HTERT RPE-1 (cell line): Measurements from ENCODE around the gene CREB3.

Experiments
- in situ Hi-C: fragments of 300-500 bp; cut with MboI; formaldehyde crosslinking; loops from 4 replicates; pipeline ENCODE4 v1.14.3; 2020; ENCODE audit warnings: low sequenced_read_pairs

The CREB3 gene

DNA sequence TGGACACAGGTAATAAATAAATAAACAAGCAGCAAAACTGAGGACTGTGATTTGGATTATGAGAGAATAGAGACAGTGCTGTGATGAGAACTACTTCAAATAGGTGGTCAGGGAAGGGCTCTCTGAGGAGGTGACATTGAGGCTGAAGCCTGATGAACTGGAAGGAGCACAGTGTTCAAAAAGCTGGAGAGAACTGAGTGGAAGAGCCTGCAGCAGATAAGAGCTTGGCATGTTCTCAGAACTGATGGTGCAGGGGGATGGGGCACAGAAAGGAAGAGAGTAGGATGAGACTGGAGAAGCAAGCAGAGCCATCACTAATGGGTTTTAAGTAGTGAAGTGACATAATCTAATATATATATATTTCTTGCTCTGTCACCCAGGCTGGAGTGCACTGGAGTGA, 31.5 kb upstream of the CREB3 start:
- in situ Hi-C loops = no loop called here

DNA sequence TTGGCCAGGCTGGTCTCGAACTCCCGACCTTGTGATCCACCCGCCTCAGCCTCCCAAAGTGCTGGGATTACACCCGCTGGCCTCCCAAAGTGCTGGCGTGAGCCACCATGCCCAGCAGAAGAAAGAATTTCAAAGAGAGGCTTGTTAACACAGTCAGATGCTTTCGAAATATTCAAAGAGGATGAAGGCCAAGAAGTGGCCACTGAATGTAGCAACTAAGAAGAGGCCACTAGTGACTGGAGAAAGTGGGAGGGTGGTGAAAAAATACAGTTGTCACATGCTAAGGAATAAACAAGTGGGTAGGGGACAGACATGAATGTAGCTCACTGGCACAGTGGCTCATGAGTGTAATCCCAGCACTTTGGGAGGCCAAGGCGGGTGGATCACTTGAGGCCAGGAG, 29.8 kb upstream of the CREB3 start:
- in situ Hi-C loops = no loop called here

DNA sequence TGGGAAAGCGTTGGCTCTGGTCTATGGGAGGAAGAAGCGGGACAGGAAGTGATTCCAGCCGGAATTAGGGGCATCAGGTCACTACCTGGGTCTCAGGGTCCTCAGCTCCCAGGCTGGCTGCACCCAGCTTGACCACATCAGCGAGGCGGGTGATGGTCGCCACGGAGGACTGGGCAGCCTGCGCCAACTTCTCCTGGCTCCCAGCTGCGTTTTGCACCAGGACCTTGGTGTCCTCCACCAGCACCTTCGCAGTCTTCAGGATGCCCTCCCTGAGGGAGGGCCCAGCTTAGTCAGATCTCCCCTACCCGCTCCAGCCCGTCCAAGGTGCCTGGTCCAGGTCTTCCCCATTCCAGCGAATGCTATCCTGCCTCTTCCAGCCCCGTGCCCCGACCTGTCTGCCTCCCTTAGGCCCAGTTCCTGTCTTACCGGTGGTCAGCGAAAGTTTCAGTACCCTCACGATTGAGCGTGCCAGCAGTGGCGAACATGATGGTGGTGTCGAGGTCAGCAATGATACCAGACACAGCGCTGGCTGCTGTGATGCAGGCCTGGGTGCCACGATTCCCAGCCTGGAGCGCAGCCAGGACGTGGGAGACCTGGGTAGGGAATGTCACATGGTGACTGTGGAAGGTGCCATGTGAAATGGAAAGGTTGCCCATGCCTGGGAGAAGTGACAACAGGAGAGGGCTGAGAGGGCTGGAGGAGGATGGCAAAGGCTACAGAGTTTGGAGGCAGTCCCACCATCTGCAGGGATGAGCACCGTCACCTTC, 28.4 kb upstream of the CREB3 start:
- in situ Hi-C loops = no loop called here

DNA sequence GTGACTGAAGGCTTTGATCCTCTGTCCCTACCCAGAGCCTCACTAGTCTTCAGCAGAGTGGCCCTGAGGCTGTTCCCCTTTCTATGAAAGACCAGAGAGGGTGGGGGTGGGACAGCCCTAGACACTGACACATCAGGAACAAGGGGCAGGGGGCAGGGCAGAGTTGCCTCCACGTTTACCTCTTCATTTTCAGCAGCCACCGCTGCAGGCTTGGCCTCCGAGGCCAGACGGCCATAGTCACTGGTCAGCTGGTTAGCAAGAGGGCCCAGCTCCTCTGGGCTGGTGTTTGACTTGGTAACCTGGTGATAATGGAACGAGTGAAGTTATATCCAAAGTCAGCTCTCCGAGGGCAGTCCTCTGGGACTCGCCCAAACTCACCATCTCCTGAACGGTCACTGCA, 27.1 kb upstream of the CREB3 start:
- in situ Hi-C loops = no loop called here

GRCh38 chr9:35705836-35706430, 26.5 kb upstream of the CREB3 start:
- in situ Hi-C loops = no loop called here

GRCh38 chr9:35706951-35707350, 25.5 kb upstream of the CREB3 start:
- in situ Hi-C loops = no loop called here

GRCh38 chr9:35708146-35708545, 24.3 kb upstream of the CREB3 start:
- in situ Hi-C loops = no loop called here

DNA sequence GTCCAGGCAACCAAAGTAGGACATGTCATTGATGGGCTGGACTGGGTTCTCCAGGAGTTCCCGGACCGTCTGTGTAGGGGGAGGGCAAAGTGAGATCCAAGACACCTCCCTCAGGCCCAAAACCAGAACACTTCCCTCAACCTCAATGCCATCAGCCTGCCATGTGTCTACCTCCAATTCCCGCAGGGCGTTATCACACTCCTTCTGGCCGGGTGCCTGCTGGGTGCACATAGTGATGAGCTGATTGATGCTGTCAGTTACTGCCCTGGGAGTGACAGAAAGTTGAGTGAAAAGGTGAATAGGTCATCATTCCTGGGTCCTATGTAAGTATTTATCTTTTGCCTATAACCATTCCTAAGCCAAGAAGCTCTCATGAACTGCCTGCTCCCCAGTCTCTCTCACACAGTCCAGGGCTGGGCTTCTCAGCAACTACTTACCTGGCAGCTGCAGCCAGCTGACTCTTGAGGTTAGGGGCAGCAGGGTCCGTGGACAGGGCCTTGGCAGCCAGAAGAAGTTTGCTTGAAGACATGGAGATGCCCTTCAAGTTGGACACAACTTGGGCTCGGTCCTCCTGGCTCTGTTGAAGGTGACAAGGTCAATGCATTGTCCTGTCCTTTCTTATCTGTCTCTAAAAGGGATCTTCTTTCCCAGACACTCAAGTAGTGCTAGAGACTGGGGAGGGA, 21.5 kb upstream of the CREB3 start:
- in situ Hi-C loops = no loop called here

- in situ Hi-C loops = no loop called here
Measured at GRCh38 chr9:35711501-35712428, 20.7 kb upstream of the CREB3 start.

- in situ Hi-C loops = no loop called here
Measured at GRCh38 chr9:35712762-35713400, 19.6 kb upstream of the CREB3 start.

DNA sequence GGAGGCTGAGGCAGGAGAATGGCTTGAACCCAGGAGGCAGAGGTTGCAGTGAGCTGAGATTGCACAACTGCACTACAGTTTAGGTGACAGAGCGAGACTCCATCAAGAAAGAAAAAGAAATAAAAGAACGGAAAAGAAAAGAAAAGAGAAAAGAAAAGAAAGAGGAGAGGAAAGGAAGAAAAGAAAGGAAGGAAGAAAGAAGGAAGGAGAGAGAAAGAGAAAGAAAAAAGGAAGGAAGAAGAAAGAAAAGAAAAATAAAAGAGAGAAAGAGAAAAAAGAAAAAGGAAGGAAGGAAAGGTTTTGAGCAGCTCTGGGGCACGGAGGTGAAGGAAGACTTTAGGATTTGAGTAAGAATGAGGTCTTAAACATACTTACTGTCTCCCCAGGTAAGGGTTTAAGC, 18.9 kb upstream of the CREB3 start:
- in situ Hi-C loops = no loop called here

GRCh38 chr9:35714123-35714522, 18.3 kb upstream of the CREB3 start:
- in situ Hi-C loops = no loop called here

GRCh38 chr9:35714579-35715252, 17.8 kb upstream of the CREB3 start:
- in situ Hi-C loops = no loop called here

DNA sequence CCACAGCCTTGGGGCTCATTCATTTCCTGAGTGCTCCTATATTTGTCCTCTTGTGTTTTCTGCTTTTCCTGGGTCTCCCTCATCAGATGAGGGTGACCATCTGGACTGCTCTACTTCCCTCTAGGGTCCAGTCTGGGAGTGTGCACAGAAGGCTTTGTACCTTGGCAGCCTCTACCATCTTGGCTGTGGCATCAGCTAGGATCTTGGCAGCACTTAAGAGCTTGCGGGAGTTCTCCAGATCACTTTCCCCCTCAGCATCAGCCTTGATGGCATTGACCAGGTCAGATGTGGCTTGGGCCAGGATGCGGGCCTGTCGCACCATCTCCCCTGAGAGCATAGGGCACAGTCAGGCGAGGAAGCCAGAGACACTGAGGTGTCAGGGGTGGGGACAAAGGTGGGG, 16.2 kb upstream of the CREB3 start:
- in situ Hi-C loops = no loop called here

DNA sequence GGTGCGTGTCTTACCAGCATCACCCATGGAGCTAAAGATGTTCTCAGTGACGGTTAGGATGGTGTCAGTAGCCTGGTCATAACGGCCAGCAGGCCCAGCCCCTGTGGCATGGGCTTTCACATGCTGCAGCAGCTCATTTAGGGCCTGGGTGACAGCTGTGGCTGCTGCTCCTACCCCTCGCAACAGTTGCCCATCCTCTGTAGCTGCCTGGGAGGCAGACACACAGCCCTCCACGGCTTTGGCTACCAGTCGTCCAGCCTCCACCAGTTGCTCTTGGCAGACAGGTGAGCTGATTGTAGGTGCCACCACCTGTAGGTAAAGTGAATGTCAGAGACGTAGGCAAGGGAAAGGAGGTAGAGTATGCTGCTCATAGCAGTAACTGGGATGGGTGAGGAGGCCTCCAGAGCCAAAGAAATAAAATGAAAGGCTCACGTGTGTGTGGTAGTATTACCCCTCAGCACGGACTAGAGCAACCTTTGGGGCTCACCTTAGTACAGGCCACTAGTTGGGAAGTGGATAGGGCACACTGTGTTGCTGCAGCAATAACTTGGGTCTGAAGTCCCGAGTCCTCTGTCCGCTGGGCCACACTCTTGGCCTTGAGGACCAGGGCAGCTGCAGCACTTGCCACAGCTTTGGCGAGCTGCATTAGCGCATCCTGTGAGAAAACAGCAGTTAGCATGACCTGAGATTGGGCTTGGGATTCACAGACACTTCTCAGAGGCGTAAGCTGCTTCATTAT, 15.2 kb upstream of the CREB3 start:
- in situ Hi-C loops = no loop called here

- in situ Hi-C loops = no loop called here
Measured at GRCh38 chr9:35718721-35719511, 13.6 kb upstream of the CREB3 start.

GRCh38 chr9:35719546-35719945, 12.9 kb upstream of the CREB3 start:
- in situ Hi-C loops = no loop called here

DNA sequence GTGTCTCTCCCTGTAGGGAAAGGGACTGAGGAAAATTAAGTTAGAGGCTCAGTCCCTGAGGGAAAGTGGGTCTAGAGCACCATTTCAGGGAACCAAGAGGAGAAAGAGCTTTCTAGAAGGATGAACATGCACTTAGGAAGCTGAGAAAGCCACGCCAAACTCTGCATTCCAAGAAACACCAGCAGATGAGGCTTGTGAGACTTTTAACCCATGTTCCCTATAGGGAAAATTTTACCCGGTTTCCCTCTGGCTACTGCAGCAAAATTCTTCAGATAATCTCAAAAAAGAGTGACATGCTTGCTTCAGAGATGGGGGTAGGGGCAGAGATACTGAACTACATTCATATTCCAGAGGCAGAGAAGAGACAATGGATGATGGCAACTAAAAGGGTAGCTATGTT, 9.0 kb upstream of the CREB3 start:
- in situ Hi-C loops = no loop called here

- in situ Hi-C loops = no loop called here
Measured at GRCh38 chr9:35723908-35724307, 8.6 kb upstream of the CREB3 start.
